Neutrophil (primary cell): Measurements from ENCODE around the gene TMEM79.
A peak's percentile ranks its signal among the peaks of the same experiment; 100 is the strongest.
"Not testable (repeated sequence)": the region's sequence is repeated elsewhere in the genome, so short reads cannot be mapped to it uniquely, and the experiment has no call there.

Experiments used
- H3K27ac ChIP-seq: fragments of 200-600 bp; sonication (generic); 2 replicates; pipeline ENCODE4 v1.5.1; 2016; ENCODE audit warnings: mild to moderate bottlenecking, moderate library complexity
- H3K27me3 ChIP-seq: fragments of 200-600 bp; sonication (generic); 2 replicates; pipeline ENCODE4 v1.6.0; 2016; ENCODE audit warnings: mild to moderate bottlenecking
- H3K36me3 ChIP-seq: fragments of 200-600 bp; sonication (generic); 2 replicates; pipeline ENCODE4 v1.5.1; 2017
- H3K4me1 ChIP-seq, 2 experiments: fragments of 200-600 bp in 1 of 2; sonication (generic) in 1 of 2; 1 replicate in 1 of 2; 2 replicates in 1 of 2; pipeline versions ENCODE4 v1.5.1 to v1.6.1; 2013 to 2016; ENCODE audit warnings: low read depth in 1 of 2, low read length in 1 of 2, mild to moderate bottlenecking in 1 of 2, moderate library complexity in 1 of 2; ENCODE audit not compliant: control insufficient read depth in 1 of 2, insufficient read depth in 1 of 2
- H3K4me3 ChIP-seq, 2 experiments: fragments of 200-600 bp in 1 of 2; sonication (generic) in 1 of 2; 1 replicate in 1 of 2; 2 replicates in 1 of 2; pipeline ENCODE4 v1.5.1; 2013 to 2016; ENCODE audit warnings: low read depth in 1 of 2, low read length in 1 of 2, mild to moderate bottlenecking in 1 of 2, moderate library complexity in 1 of 2
- H3K9me3 ChIP-seq: fragments of 200-600 bp; sonication (generic); 2 replicates; pipeline ENCODE4 v1.5.1; 2016
- TF ChIP-seq, protein P1 (sequence below): fragments of 200-600 bp; sonication (generic); IDR thresholded peaks from 2 replicates; pipeline ENCODE4 v1.5.1; 2016; ENCODE audit warnings: antibody characterized with exemption

TMEM79 gene

DNA sequence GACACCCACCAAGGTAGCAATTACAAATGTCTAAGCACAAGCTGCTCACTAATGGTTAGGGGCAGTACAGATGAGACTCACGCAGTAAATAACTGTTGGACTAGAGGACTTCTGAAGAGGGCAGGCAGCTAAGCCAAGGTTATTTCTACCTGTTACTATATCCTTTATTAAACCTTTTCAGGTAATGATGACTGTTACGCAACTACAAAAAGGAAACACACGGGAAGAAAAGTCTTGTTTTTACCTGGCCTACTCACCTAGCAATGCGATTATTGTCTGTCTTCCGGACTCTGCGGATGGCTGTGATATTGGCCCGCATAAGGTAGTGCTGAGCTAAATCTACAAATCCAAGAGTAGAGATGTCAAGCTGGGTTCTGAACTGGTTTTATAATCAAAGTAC is 32.8 kb downstream of the TMEM79 start:
- H3K4me1 ChIP-seq, result no peaks in the 10 kb centered on the region
- no peak overlapping the region for H3K27ac ChIP-seq
- no peak overlapping the region for H3K4me3 ChIP-seq
- H3K9me3 ChIP-seq, result no peaks in the 10 kb centered on the region
- H3K27me3 ChIP-seq, result no peaks in the 10 kb centered on the region
- TF ChIP-seq, protein P1, sequence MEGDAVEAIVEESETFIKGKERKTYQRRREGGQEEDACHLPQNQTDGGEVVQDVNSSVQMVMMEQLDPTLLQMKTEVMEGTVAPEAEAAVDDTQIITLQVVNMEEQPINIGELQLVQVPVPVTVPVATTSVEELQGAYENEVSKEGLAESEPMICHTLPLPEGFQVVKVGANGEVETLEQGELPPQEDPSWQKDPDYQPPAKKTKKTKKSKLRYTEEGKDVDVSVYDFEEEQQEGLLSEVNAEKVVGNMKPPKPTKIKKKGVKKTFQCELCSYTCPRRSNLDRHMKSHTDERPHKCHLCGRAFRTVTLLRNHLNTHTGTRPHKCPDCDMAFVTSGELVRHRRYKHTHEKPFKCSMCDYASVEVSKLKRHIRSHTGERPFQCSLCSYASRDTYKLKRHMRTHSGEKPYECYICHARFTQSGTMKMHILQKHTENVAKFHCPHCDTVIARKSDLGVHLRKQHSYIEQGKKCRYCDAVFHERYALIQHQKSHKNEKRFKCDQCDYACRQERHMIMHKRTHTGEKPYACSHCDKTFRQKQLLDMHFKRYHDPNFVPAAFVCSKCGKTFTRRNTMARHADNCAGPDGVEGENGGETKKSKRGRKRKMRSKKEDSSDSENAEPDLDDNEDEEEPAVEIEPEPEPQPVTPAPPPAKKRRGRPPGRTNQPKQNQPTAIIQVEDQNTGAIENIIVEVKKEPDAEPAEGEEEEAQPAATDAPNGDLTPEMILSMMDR, result no peak
- H3K36me3 ChIP-seq, result peaks cover 74% of the 10 kb centered on the region

DNA sequence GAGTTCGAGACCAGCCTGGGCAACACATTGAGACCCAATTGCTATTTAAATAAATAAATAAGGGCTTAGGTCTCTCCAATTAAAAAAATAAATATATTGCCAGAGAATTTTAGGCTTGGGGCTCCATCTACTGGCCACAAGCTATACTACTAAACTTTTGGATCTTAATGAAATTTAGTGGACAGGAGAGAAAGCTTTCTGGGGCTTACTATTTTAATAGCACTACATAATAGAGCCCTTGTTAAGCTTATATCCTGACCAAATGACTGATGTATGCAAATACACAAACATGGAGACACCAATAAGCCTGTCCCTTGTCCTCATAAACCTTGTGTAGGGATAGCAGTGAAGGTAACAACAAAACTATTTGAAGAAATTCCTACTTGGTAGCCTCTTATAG is 35.5 kb downstream of the TMEM79 start:
- H3K4me3 ChIP-seq, result no peak overlapping the region
- no peaks in the 10 kb centered on the region for H3K9me3 ChIP-seq
- H3K27me3 ChIP-seq, result no peaks in the 10 kb centered on the region
- no peak overlapping the region for H3K27ac ChIP-seq
- TF ChIP-seq, protein P1, result peak; percentile 52
- H3K4me1 ChIP-seq, result no peaks in the 10 kb centered on the region
- H3K36me3 ChIP-seq, result peaks cover 89% of the 10 kb centered on the region

DNA sequence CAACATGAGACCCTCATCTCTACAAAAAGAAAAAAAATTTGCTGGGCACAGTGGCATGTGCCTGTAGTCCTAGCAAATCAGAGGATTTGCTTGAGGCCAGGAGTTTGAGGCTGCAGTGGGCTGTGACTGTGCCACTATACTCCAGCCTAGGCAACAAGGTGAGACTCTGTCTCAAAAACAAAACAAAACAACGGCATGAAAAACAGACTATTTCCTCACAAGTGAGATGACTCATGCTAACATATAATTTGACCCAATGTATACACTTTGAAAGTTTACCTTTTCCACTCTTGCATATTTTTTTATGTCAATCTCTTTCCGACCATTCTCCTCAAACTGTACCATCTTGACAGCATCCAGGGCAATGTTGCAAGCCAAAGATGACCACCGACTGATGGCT is 36.4 kb downstream of the TMEM79 start:
- H3K27me3 ChIP-seq, result no peaks in the 10 kb centered on the region
- H3K9me3 ChIP-seq, result no peaks in the 10 kb centered on the region
- H3K4me1 ChIP-seq, result no peaks in the 10 kb centered on the region
- H3K27ac ChIP-seq, result no peak overlapping the region
- H3K4me3 ChIP-seq, result no peak overlapping the region
- TF ChIP-seq, protein P1, result no peak
- H3K36me3 ChIP-seq, result peaks cover 84% of the 10 kb centered on the region

DNA sequence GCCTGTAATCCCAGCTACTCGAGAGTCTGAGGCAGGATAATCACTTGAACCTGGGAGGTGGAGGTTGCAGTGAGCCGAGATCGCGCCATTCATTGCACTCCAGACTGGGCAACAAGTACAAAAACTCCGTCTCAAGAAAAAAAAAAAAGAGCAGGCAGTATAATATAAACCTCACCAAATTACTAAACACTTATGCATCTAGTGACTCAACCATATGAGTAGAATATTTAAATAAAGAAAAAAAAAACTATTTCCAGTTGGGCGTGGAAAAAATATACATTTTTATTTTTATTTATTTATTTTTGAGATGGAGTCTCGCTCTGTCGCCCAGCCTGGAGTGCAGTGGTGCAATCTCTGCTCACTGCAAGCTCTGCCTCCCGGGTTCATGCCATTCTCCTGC is 39.1 kb downstream of the TMEM79 start:
- not testable (repeated sequence) for H3K4me3 ChIP-seq

DNA sequence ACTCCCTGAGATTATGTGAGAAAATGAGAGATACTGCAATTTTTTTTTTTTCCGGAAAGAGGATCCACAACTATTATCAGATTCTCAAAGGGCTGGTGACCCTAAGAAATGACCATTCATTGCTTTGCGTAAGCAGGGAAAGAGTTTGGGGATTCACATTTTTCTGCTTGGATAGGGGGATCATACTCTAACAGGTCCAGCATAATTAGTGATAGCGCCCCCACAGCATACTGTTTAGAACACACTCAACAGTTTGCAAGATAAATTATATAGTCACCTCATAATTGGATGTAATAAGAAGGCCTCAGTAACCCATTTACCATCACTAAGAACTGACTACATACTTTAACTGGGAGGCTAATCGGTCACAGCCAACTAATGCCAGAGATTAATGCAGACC is 52.1 kb downstream of the TMEM79 start:
- Histone ChIP-seq H3K27ac (no peak overlapping the region), H3K9me3 (no peaks in the 10 kb centered on the region), H3K4me1 (peaks cover 12 to 20% of the 10 kb centered on the region in 2 experiments), H3K4me3 (no peak overlapping the region), H3K27me3 (no peaks in the 10 kb centered on the region), H3K36me3 (peaks cover 40% of the 10 kb centered on the region)
- TF ChIP-seq, protein P1, result no peak

More for the DNA sequence above, 39.1 kb downstream of the TMEM79 start:
- not testable (repeated sequence) for H3K9me3 ChIP-seq, H3K27ac ChIP-seq, H3K4me1 ChIP-seq, H3K27me3 ChIP-seq
- H3K36me3 ChIP-seq, result peaks cover 60% of the 10 kb centered on the region

DNA sequence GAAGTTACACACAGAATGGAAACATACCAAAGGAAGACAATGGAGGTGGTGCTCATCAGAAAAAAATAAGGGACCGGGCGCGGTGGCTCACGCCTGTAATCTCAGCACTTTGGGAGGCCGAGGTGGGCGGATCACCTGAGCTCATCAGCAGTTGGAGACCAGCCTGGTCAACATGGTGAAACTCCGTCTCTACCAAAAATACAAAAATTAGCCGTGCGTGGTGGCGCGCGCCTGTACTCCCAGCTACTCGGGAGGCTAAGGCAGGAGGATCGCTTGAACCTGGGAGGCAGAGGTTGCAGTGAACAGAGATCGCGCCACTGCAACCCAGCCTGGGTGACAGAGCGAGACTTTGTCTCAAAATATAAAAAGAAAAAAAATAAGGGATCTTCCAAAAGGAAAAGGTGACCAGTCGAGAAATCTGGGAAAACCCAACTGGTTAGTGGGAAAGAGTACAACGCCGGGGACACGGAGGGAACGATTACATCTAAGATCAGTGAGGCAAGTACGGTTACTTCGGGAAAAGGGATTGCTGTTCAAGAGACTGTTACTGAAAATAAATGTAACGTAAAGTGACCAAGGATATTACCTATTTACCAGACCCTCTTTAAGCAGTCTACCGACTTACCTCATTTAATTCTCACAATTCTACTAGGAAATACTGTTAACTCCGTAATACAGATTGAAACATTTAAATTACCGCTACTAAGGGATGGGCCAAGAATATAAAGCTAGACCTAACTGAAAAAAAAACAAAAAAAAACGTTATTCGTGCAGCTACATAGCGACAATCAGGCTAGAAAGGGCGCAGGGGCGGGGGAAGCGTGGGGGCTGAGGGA is 53.1 kb downstream of the TMEM79 start:
- Histone ChIP-seq H3K4me1 (peaks cover 12 to 20% of the 10 kb centered on the region in 2 experiments), H3K4me3 (peak overlapping the region; percentile 93 to 99), H3K36me3 (peaks cover 30% of the 10 kb centered on the region), H3K27ac (peak overlapping the region; percentile 81), H3K9me3 (no peaks in the 10 kb centered on the region), H3K27me3 (no peaks in the 10 kb centered on the region)
- TF ChIP-seq, protein P1, result no peak
